NCI-H187 treated with DMSO at 0.1 percent for 48 hours (cell line): ENCODE data around the gene PER2.
"Not testable (repeated sequence)": the region's sequence is repeated elsewhere in the genome, so short reads cannot be mapped to it uniquely, and the experiment has no call there.

Experiments
- DNase-seq: peaks from one replicate; lab custom pipeline; 2025; lab: John Stamatoyannopoulos, UW

PER2 gene

DNA sequence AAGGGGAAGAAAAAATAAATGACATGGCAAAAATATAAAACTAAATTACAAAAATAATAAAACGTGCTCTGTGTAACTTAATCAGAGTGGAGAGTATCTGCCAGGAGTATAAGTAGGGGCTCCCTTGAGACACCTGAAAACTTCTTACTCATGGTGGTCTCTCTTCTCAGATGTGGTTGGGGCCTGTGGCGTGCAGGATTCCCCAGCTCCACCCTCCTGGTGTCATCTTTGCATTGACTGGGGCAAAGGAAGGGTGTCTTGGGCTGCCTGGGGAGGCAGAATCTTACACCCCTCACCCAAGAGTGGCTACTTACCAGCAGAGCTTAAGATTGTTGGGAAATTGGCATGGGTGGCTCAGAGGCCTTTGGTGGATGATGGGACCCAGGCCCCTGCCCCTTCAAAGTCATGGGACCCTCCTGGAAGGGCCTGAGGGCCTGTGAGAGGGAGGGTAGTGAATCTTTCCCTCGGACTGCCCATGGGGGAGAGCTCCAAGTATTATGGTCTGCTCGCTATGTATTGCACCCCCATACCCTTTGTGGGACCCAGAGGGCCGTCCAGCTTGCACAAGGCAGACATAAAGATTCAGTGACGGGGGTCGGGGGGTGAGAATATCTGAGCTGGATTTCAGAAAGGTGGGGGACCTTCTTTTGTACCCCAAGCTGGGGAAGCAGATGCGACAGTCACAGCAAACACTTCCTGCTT is 25.0 kb upstream of the PER2 start:
- DNase-seq: no peak

DNA sequence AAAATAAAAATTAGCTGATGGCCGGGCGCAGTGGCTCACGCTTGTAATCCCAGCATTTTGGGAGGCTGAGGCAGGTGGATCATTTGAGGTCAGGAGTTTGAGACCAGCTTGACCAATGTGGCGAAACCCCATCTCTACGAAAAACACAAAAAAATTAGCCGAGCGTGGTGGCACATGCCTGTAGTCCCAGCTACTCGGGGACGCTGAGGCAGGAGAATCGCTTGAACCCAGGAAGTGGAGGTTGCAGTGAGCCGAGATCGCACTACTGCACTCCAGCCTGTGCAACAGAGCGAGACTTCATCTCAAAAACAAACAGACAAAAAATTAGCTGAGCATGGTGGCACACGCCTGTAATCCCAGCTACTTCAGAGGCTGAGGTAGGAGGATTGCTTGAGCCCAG is 22.3 kb upstream of the PER2 start:
- DNase-seq: not testable (repeated sequence)

DNA sequence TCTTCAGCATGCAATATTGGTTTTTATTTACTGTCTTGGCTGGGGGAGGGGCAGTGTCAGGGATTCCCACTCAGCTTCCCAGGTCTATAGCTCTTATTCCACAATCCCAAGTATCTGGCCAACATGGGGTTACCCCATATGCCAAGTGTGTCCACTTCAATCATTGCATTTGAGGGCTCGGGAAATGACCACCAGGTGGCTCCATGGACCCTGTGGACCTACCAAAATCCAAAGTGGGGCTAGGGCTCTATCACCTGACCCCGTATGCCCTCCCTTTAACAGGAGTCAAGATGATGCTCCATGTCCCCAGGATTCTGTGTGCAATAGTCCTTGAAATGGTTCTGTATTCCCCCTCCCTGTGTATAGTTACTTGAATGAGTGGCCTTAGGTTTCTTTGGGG is 19.8 kb upstream of the PER2 start:
- no peak for DNase-seq

DNA sequence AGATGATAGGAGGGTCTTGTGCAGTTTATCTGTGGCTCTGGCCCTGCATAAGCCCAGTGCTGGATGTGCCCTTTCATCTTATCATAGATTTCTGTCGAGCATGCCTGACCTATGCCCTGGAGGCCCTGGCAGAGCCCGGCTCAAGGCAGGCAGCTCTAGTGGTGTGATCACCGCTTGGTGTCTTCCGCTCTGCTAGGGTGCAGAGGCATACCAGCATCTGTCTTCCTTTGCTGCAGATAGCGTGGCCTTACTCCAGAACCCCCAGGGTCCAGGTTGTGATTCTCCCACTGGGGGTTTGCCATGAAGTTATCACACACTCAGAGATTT is 18.2 kb upstream of the PER2 start:
- no peak for DNase-seq

DNA sequence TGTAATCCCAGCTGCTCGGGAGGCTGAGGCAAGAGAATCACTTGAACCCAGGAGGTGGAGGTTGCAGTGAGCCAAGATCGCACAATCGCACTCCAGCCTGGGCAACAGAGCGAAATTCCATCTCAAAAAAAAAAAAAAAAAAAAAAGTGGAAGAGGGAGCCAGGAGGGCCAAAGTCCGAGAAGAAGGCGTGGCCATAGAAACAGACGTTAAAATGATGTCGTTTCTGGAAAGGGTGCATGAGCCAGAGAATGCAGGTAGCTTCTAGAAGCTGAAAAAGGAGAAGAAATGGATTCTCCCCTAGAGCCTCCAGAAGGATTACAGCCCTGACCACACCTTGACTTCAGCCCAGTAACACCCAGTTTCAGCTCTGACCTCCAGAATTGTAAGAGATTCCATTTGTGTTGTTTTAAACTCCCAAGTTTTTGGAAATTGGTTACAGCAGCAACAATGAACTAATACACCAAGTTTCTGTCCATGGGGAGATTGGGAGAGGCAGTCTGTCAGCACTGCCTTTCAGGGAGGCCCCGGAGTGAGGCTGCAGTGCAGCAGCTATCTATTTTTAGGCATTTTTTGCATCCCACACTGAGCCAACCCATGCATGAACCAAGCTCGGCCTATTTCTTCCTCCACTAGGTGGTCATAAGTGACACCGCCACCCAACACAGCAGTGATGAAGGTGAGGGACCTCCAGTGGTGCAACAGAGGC is 17.7 kb upstream of the PER2 start:
- DNase-seq: no peak

DNA sequence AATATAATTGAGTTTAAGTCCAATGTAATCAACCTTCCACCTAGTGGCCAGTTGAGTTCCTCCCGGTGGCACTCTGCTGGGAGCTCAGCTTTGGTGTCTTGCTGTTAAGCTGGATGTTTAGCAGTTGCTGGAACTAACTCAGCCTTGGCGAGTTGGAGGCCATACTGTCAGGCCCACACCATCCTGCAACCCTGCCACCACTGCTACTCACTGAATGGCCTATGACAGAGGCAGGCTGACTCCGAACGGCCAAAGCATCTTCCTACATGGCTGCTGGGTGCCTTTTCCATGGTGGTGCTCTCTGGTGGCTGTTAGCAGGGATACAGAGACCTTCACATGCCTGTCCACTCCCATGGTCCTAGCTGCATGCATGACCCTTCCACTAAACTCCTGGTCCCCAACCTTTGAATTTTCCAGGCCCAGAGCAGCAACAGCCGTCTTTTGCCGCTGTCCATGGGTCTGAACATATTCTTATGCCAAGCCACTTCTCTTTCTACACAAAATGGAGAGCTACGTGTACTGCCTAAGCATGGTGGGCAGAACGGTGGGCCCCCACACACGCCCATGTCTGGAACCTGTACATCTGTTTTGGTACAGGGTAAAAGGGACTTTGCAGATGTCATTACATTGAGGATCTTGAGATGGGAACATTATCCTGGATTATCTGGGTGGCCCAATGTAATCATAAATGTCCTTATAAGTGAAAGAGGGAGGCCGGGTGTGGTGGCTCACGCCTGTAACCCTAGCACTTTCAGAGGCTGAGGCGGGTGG is 16.9 kb upstream of the PER2 start:
- no peak for DNase-seq

DNA sequence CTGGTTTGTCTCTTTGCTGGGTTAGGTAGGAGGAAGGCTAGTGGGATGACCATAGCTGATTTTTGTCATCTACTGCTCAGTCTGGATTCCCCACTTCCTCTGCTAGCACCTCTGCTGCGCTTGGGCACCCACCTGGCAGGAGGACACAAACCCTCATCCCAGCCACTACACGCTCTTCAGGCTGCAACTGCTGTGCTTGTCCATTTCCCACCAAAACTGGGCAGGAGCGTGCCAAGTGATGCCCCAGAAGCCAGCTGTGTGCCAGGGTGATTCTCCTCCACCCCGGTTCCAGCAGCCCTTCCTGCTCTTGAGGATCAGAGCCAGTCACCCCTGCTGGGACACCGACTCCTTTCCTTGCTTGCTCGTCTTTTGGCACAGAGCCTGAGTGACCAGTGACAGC is 15.7 kb upstream of the PER2 start:
- no peak for DNase-seq

DNA sequence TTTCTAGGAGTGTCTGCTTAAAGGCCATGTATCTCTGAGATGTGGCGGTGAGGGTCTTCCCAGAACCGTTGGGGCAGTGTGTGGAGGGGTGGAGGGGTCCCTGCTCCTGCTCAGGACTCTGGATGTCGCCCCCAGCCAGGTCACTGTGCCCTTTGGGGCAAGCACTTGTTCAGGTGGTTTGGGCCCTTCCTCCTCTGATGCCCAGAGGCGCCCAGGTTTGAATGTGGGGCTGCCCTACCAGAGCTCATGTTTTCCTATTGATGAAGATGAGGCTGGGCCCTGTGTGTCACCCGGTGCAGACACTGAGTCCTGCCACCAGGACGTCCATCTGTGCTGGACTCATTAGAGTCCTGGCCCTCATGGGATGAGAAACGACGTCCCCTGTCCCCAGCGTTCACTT is 14.3 kb upstream of the PER2 start:
- DNase-seq: no peak

DNA sequence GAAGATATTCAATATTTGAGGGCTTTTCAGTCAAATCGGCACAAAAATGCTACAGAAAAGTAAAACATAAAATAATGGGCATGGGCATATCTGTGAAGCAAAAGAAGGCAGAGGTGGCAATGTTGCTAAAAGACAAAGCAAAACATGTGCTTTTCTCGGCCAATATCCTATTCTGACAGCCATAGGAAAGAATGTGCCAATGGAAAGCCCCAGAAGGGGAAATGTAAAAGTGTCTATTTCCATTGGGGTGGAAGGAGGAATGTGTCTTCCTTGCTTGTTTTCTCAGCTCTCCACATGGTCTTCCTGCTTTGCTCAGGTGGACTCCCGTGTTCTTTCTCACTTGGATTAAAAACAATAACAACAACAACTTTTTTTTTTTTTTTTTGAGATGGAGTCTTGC is 13.7 kb upstream of the PER2 start:
- DNase-seq: no peak

DNA sequence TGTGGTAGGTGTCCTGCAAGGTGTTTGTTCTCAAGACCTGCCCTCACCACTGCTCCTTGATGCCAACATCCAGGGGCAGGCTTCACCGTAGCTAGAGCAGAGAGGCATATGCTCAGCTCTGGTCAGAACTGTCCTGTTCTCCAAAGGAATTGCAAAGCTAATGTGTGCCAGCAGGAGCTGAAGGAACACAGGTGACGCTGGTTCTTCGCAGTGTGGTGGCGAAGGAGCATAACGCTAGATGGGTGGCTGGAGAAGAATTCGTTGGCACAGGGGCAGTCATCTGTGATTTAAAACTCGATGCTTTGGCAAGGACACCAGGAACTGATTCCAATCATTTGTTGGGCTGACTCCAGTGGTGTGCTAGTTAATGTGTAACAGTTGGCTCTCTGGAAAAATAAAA is 11.4 kb upstream of the PER2 start:
- DNase-seq: no peak

DNA sequence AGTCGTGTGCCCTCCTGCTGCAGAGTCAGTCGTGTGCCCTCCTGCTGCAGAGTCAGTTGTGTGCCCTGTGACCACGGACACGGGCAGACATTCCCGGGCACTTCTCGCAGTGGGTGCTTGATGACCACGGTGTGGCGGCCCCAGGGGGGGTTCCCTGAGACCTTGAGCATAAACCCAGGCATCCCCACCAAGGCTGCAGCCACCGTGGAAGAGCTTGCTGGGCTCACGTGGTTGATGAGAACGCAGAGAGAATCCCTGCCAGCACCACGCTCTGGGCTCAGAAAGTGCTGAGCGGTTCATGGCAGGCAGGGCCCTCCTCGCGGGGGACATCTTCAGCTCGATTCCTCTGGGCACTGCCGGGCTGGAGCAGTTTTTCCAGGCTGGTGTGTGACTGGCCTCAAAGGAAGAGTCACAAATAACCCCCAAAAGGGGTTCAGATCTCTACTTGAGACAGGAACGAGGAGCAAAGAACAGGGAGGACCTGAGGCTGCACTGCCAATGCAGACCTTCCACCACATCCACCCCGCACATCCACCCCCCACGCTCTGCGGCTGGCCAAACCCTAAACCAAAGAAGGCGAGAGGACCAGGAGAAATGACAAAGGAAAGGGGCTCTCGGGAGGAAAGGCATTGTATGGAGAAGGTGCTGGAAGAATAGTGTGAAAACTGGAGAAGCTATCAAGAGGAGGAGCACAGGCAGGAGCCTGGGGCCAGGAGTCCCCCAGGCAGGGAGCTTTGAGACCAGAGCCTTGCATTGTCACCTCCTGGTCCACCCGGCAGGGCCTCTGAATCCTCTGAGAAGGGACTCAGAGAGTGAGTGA is 8.4 kb upstream of the PER2 start:
- DNase-seq: no peak

DNA sequence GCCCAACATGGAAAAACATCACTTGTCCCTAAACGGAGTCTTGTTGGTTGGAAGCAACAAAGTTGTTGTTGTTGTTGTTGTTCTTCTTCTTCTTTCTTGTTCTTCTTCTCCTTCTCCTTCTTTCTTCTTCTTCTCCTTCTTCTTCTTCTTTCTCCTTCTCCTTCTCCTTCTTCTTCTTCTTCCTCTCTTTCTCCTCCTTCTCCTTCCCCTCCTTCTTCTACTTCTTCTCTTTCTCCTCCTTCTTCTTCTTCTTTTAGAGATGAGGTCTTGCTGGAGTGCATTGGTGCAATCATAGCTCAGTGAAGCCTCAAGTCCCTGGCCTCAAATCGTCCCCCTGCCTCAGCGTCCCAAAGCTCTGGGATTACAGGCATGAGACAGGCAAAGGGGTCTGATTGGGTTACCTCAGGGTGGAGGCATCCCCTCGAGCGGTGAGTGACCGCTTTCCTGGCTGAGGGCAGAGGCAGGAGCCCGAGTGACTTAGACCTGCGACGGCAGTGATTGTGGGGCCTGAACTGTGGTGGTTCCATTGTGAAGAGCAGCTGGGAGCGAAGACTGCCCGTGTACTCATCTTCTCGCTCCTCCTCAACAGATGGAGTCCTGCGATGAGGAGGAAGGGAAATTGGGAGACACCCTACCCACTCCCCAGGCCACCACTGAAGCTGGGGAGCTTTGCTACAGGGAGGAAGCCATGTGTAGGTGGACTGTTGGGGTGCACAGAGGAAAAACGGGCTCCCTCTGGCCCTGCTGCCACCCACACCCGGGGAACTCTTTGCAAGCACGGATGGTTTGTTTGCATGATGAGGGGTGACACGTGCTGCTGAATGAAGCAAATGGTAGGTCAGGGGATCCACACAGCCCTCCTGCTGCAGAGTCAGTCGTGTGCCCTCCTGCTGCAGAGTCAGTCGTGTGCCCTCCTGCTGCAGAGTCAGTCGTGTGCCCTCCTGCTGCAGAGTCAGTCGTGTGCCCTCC is 7.0 kb upstream of the PER2 start:
- DNase-seq: no peak

DNA sequence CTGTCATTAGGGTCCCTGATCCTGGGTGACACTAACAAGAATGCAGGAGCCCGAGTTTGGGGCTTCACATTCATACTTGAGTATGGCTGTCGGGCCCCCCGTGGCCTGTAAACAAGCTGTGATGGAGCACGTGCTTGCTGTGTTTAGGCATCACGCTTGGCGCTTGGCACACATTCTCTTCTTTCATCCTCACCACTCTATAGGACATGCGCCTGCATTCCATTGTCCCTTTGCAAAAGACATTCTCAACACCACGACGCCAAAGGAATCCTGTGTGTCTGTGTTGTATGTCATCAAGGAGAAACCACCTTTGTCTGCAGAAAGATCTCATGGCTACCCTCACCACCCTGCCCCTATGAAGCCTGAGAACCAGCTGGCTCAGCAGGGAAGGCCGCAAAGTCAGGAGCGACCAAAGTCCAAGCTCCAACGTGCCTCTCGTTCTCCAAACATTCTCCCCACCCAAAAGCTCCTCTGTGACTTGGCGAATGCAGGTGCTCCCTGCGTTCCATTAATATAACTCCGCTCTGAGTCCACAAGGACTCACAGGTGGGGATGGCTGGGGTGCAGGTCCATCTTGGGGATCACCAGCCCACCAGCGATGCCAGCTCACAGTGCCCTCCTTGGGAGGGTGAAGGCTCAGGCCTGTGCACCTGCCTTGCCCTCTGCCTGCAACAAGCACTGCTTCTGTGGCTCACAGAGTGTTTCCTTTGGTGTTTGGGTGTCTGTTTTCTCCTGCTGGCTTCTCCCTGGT is 6.2 kb upstream of the PER2 start:
- no peak for DNase-seq

DNA sequence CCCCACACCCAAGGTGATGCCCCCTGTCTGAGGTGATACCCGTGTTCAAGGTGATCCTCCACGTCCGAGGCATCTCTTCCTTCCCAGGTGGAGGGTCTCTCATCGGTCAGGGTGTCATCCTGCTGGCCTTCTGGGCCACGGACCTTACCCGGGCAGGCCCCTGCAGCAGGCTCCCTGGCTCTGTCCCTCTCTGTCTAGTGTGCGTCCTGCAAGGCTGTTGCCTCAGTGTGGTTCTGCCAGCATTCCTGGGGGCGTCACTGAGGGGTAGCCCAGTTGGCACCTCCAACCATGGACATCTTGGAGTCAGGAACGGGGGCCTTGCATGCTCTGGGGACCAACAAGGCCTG is 5.6 kb upstream of the PER2 start:
- no peak for DNase-seq

DNA sequence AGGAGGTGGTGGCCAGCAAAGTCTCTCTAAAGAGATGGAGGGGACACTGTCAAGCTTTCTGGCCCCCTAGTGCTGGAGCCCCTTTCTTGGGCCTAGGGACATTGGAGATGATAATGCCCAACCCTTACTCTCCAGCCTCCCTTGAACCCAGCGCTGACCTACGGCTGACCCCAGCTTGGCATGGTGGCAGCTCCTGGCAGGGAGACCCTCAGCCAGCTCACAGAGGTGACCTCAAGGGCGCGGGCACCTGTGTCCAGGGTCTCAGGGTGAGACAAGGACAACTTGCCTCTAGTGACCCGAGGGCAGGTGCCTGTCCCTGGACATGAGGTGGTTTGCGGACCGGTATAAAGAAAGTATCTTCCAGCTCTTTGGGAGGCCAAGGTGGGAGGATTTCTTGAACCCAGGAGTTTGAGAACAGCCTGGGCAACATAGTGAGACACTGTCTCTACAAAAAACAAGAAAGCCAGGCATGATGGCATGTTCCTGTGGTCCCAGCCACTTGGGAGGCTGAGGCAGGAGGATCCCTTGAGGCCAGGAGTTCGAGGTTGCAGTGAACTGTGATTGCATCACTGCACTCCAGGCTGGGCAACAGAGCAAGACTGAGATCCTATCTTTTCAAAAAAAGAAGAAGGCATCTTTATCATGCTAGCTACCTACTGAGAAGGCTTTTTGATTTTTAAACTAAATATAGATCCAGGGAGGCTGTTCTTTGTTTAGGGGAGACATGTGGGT is 3.3 kb upstream of the PER2 start:
- DNase-seq: no peak

DNA sequence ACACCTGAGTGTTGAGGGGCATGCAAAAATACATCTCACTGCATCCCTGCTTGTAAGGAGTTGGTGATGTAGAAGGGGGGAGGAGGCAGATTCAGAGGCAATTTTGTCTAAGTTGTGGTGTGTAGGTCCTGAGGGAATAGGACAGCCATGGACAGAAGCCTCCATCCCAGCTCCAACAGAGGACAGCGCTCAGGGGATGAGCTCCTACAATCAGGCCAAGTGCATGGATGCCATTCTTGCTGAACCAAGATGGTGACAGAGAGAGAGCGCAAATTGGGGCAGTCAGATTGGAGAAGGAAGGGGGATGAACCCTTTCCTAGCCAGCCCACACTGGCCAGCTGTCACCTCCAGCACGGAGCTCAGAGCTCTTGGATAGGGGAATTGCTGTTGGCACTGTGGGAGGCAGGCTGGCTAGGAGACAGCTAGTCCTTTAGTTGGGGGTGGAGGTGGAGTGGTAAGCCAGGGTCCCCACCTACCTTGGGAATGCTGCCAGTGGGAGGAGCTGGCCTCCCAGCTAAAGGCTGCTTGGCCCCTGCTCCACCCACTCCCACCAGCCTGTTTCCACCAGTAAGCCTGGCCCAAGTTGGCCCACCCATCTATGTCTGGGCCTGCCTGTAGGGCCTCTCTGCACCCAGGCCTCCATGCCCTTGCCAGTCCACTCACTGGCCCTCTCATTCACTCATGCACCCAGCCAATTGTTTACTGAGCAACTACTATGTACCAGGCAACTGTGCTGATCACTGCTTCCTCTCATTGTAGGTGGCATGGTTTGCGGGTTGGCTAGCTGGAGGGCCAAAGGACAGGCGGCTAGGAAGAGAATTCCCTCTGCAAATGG is 2.5 kb upstream of the PER2 start:
- no peak for DNase-seq

DNA sequence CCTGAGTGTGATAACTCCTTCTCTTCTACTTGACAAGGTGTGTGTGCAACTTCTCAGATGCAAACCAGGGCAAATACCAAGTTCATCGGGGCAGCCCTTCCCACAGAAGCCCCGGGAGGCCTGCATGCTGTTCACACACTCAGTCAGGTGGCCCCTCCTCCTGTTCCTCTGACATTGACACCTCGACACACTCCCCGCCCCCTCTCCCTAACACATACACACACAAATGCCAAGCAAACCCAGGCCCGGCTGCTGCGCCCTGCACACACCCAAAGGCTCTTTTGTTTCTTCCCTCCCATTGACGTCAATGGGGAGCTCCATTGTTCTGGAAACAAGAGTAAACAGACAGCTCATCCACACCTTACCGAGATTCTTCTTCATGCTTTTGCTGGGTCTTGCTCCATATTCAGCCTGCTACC is 1.7 kb upstream of the PER2 start:
- peak; percentile 14 for DNase-seq

DNA sequence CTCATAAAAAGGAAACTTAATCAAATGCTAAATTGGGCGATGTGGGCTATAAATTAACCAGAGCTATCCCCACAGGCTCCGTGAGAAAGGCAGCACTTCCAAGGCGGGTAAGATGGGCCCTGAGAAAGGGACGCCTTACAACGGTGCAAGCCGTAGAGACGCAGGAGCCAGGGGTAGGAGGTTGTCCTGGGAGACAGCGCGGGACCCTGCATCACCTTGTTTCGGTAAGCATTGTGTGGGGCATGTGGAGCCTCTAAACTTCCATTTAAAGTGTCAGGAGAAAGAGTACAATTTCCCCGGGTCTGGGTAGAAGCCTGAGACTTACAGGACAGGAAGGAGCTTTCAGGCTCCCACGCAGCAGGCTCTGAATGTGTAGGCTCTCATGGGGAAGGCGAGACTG is 1.2 kb upstream of the PER2 start:
- DNase-seq: no peak
